Lung (tissue), 12 donors: ENCODE measurements around the gene MMP13. TPM values are rescaled to one million over a fixed set of nuclear protein-coding genes. Genes with fewer than 3 reads are reported as not detected.
A peak's percentile ranks its signal among the peaks of the same experiment; 100 is the strongest.

Source experiments
- ATAC-seq: fragments of 200-7000 bp; cut with Tn5 transposase; one replicate; pipeline ENCODE4 v1.9.1; 2020; ENCODE audit warnings: moderate number of reproducible peaks; ENCODE audit not compliant: insufficient read depth, low FRiP score
- DNase-seq, 3 donors: peaks; one replicate each; pipeline ENCODE4 v3.0.0-alpha.2; 2013 to 2017
- H3K27ac ChIP-seq, 2 donors: one replicate each; pipeline ENCODE4 v1.5.1; 2013; ENCODE audit warnings: mild to moderate bottlenecking in 2 of 2, moderate library complexity in 2 of 2, control low read depth in 1 of 2, inconsistent platforms in 1 of 2, low read depth in 1 of 2, low read length in 1 of 2
- H3K27me3 ChIP-seq, 3 donors: one replicate each; pipeline ENCODE4 v1.5.1; 2013; ENCODE audit warnings: low read length in 2 of 3; ENCODE audit not compliant: control insufficient read depth in 3 of 3, insufficient read depth in 3 of 3
- H3K36me3 ChIP-seq, 4 donors: one replicate each; pipeline ENCODE4 v1.5.1; 2013; ENCODE audit warnings: low read length in 4 of 4, mild to moderate bottlenecking in 1 of 4, moderate library complexity in 1 of 4; ENCODE audit not compliant: control insufficient read depth in 4 of 4, insufficient read depth in 4 of 4
- H3K4me1 ChIP-seq, 5 donors: one replicate each; pipeline ENCODE4 v1.5.1; 2013; ENCODE audit warnings: low read length in 5 of 5, mild to moderate bottlenecking in 2 of 5, moderate library complexity in 1 of 5; ENCODE audit not compliant: control insufficient read depth in 5 of 5, insufficient read depth in 5 of 5
- H3K4me3 ChIP-seq: one replicate; pipeline ENCODE4 v1.5.1; 2013; ENCODE audit warnings: mild to moderate bottlenecking, control low read depth, moderate library complexity
- H3K9ac ChIP-seq, 2 donors: one replicate each; pipeline ENCODE4 v1.5.1; 2013; ENCODE audit warnings: low read length in 2 of 2, control low read depth in 1 of 2; ENCODE audit not compliant: insufficient read depth in 1 of 2
- H3K9me3 ChIP-seq, 4 donors: one replicate each; pipeline ENCODE4 v1.5.1; 2013; ENCODE audit warnings: low read length in 3 of 4, mild to moderate bottlenecking in 1 of 4, moderate library complexity in 1 of 4; ENCODE audit not compliant: control insufficient read depth in 4 of 4, insufficient read depth in 3 of 4
- WGBS, 2 donors: extraction: QIAGEN DNeasy Blood & Tissue Kit; methylation state at CpG; one replicate each; pipeline ENCODE4 v1.1.7; 2013; 5-methylcytosine and 5-hydroxymethylcytosine counted together
- polyA plus RNA-seq, 2 donors: library from polyadenylated mRNA; stranded (reverse); fragments of 200-250 nt; gene quantifications; one replicate each; pipeline ENCODE4 v1.2.1, GENCODE V29; 2013
- total RNA-seq, 2 donors: library from RNA; depleted of rRNA in 1 of 2; stranded (reverse); fragments of >200 nt in 1 of 2; gene quantifications; one replicate each; pipeline ENCODE4 v1.2.1, GENCODE V29; 2014 to 2021
- TF ChIP-seq, protein P1 (sequence below): IDR thresholded peaks from 2 replicates; pipeline ENCODE4 v1.5.1; 2012; ENCODE audit warnings: mild to moderate bottlenecking; ENCODE audit errors: control extremely low read depth, extremely low read depth
- donor health status: control.
- donor health status: control.
- donor health status: Bipolar disorder and iron deficiency.
- donor health status: healthy.
- donor health status: DM: yes; HTN: yes; CAD: no.

MMP13 gene
- total and polyA plus RNA-seq, 4 donors = 0.08 to 0.84 (median 0.09) TPM; not detected in 1

DNA sequence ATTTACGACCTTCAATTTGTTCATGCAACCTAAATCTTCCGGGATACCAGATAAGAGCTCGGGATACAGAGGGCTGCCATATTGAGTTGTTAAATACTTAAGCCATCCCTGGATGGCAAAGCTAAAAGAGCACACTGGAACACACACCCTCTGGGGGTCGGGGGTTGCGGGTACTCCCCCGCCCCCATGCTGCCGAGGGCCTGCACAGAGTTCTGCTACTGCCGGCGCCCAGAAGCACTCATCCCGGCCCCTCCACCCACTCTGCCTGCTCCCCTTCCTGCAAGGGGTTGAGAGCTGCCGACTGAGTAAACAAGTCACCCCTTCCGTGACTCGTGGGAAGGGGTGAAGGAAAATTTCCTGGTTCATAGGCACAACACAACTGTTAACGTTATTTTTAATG lies 9.3 kb upstream of the MMP13 start:
- H3K4me1 ChIP-seq = no peaks in the 10 kb centered on the region
- DNase-seq = no peak
- TF ChIP-seq, protein P1, sequence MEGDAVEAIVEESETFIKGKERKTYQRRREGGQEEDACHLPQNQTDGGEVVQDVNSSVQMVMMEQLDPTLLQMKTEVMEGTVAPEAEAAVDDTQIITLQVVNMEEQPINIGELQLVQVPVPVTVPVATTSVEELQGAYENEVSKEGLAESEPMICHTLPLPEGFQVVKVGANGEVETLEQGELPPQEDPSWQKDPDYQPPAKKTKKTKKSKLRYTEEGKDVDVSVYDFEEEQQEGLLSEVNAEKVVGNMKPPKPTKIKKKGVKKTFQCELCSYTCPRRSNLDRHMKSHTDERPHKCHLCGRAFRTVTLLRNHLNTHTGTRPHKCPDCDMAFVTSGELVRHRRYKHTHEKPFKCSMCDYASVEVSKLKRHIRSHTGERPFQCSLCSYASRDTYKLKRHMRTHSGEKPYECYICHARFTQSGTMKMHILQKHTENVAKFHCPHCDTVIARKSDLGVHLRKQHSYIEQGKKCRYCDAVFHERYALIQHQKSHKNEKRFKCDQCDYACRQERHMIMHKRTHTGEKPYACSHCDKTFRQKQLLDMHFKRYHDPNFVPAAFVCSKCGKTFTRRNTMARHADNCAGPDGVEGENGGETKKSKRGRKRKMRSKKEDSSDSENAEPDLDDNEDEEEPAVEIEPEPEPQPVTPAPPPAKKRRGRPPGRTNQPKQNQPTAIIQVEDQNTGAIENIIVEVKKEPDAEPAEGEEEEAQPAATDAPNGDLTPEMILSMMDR = no peak
- no peak overlapping the region for H3K4me3 ChIP-seq
- WGBS, 2 donors = 71 to 76% methylated on average over 14 of the region's 14 CpGs
- no peak overlapping the region for H3K27ac ChIP-seq
- no peaks in the 10 kb centered on the region for H3K9me3 ChIP-seq
- H3K9ac ChIP-seq = no peak overlapping the region
- no peaks in the 10 kb centered on the region for H3K36me3 ChIP-seq
- ATAC-seq = no peak
- H3K27me3 ChIP-seq = no peaks in the 10 kb centered on the region

DNA sequence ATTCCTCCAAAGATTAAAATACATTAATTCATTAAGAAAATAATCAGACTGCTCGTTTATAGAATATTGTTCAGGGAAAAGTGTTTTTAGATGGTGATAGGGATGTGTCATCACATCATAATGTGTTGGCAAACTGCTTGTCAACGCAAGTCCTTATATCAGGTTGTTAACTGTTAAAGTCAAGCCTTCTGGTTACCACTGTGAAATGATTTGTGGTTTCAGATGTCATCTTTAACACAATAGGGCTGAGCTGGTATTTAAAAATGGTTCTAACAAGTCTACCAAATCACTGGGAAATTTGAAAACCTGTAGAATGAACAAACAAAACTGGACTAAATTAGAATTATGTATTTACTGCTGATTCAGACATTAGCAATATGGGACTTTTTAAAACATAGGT lies 2.4 kb upstream of the MMP13 start:
- H3K4me1 ChIP-seq = no peaks in the 10 kb centered on the region
- no peaks in the 10 kb centered on the region for H3K27me3 ChIP-seq
- H3K27ac ChIP-seq = no peak overlapping the region
- TF ChIP-seq, protein P1 = no peak
- 79 to 83% methylated on average over 2 of the region's 2 CpGs for WGBS, 2 donors
- no peak for ATAC-seq
- H3K9me3 ChIP-seq = no peaks in the 10 kb centered on the region
- DNase-seq = no peak
- H3K9ac ChIP-seq = no peak overlapping the region
- no peak overlapping the region for H3K4me3 ChIP-seq
- H3K36me3 ChIP-seq = no peaks in the 10 kb centered on the region

DNA sequence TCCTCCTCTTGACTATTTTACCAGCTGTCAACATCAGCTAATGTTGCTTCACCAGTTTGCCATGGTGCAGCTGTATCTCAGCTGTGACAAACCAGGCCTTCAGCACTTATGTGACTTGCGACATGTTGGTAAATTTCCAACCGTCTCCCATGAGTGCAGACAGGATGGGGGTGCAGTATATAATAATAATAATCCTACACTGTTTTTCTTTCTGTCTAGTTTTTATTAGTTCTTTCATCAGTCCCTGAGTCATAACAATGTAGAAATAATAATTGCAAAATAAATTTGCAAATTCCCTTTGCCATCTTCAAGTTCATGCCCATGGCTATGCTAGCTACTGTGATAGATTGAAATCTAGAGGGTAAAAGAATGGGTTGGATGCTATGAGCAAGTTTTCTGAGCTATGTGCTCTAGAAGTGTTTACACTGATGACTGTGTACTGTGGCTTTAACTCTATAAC lies 4.9 kb downstream of the MMP13 start:
- no peaks in the 10 kb centered on the region for H3K27me3 ChIP-seq
- no peak overlapping the region for H3K27ac ChIP-seq
- DNase-seq (peak; percentile 46 to 74 (median 51)), ATAC-seq (peak; percentile 58)
- no peak overlapping the region for H3K9ac ChIP-seq
- TF ChIP-seq, protein P1 = no peak
- WGBS, 2 donors = 54 to 78% methylated on average over 2 of the region's 2 CpGs
- H3K4me1 ChIP-seq = peaks cover 0 to 3% (median 0%) of the 10 kb centered on the region in 5 donors
- no peak overlapping the region for H3K4me3 ChIP-seq
- H3K36me3 ChIP-seq = no peaks in the 10 kb centered on the region
- H3K9me3 ChIP-seq = no peaks in the 10 kb centered on the region

DNA sequence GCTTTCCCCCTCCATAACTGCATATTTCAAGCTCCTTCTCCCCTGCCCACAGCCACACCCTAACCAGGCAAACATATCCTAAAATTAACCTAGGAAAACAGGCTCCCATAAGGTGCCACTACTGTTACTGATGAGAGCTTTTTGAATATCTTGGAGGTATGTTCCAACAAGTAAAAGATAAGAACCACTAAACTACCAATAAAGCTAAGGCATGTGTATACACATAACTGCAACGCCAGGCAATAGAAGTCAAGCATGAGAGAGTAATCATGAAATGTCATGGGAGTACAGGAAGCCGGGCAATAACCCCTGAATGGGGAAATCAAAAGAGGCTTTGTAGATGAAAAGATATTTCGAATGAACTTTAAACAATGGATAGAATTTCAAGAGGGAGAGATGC lies 9.3 kb downstream of the MMP13 start:
- Histone ChIP-seq H3K27ac (no peak overlapping the region), H3K27me3 (peaks cover 0 to 2% (median 0%) of the 10 kb centered on the region in 3 donors), H3K4me3 (no peak overlapping the region), H3K9me3 (no peaks in the 10 kb centered on the region), H3K9ac (no peak overlapping the region), H3K4me1 (peaks cover 0 to 3% (median 0%) of the 10 kb centered on the region in 5 donors), H3K36me3 (no peaks in the 10 kb centered on the region)
- ATAC-seq (no peak), DNase-seq (no peak)
- TF ChIP-seq, protein P1 = no peak
- WGBS, 2 donors = 33 to 73% methylated on average over 3 of the region's 3 CpGs
